Endothelial cell of umbilical vein (primary cell): ENCODE measurements around the gene MAGOHB.

ENCODE experiments used
- CTCF ChIP-seq, 2 donors: IDR thresholded peaks; 1 replicate in 1 of 2; 2 replicates in 1 of 2; pipeline ENCODE4 v1.5.1; 2011; ENCODE audit warnings: low read length in 2 of 2, mild to moderate bottlenecking in 2 of 2, moderate library complexity in 2 of 2, control low read depth in 1 of 2, inconsistent platforms in 1 of 2, low read depth in 1 of 2; ENCODE audit not compliant: insufficient read depth in 1 of 2; ENCODE audit errors: extremely low read depth in 1 of 2
- JUN ChIP-seq: IDR thresholded peaks from 2 replicates; pipeline ENCODE4 v1.6.1; 2011; ENCODE audit warnings: borderline replicate concordance, low read depth; ENCODE audit not compliant: insufficient read length, insufficient read depth
- POLR2A ChIP-seq: IDR thresholded peaks from 2 replicates; pipeline ENCODE4 v1.6.1; 2012; ENCODE audit warnings: low read depth, mild to moderate bottlenecking, control low read depth, low read length

- no peak for TF ChIP-seq CTCF (IDR thresholded peaks at IDR 0.05; ENCODE audit: extremely low read depth in 1 of 2, insufficient read depth in 1 of 2, low read depth in 1 of 2, low read length in 2 of 2)
- no peak for TF ChIP-seq POLR2A
- no peak for TF ChIP-seq JUN
Observed at GRCh38 chr12:10661338-10661737, 47.9 kb upstream of the MAGOHB start.
